ENCODE data around the gene ESYT1. TPM values are rescaled to one million over a fixed set of nuclear protein-coding genes. Genes with fewer than 3 reads are reported as not detected.

Gene ESYT1
- total RNA-seq, 1 donor from 2014 or later = 119 TPM

GRCh38 chr12:56086096-56086495 is 42.0 kb upstream of the ESYT1 start:
- Histone ChIP-seq H3K9me3 (no peaks in the 10 kb centered on the region), H3K27ac (no peak overlapping the region), H3K4me3 (no peak overlapping the region), H3K36me3 (no peaks in the 10 kb centered on the region), H3K4me1 (no peaks in the 10 kb centered on the region), H3K27me3 (no peaks in the 10 kb centered on the region)
- DNase-seq (ENCODE audit: low spot score in 2 of 2) = no peak
- TF ChIP-seq CTCF (IDR thresholded peaks at IDR 0.05) = no peak
- intact Hi-C loops (cut with DNase I) = no loop called here

- no peaks in the 10 kb centered on the region for H3K4me1 ChIP-seq
- no peak for DNase-seq (ENCODE audit: low spot score in 2 of 2)
- H3K4me3 ChIP-seq = no peak overlapping the region
- no peaks in the 10 kb centered on the region for H3K27me3 ChIP-seq
- H3K27ac ChIP-seq = no peak overlapping the region
- H3K9me3 ChIP-seq = no peaks in the 10 kb centered on the region
- no peak for TF ChIP-seq CTCF (IDR thresholded peaks at IDR 0.05)
- no peaks in the 10 kb centered on the region for H3K36me3 ChIP-seq
- intact Hi-C loops (cut with DNase I) = no loop called here
Observed at GRCh38 chr12:56086608-56087007, 41.5 kb upstream of the ESYT1 start.

- Histone ChIP-seq H3K36me3 (no peaks in the 10 kb centered on the region), H3K27me3 (no peaks in the 10 kb centered on the region), H3K9me3 (no peaks in the 10 kb centered on the region), H3K27ac (no peak overlapping the region), H3K4me1 (no peaks in the 10 kb centered on the region), H3K4me3 (no peak overlapping the region)
- DNase-seq (ENCODE audit: low spot score in 2 of 2) = no peak
- no peak for TF ChIP-seq CTCF (IDR thresholded peaks at IDR 0.05)
- intact Hi-C loops (cut with DNase I) = no loop called here
Observed at GRCh38 chr12:56087220-56087619, 40.8 kb upstream of the ESYT1 start.

- Histone ChIP-seq H3K27me3 (no peaks in the 10 kb centered on the region), H3K27ac (no peak overlapping the region), H3K36me3 (no peaks in the 10 kb centered on the region), H3K4me1 (no peaks in the 10 kb centered on the region), H3K4me3 (no peak overlapping the region), H3K9me3 (no peaks in the 10 kb centered on the region)
- no peak for DNase-seq (ENCODE audit: low spot score in 2 of 2)
- TF ChIP-seq CTCF (IDR thresholded peaks at IDR 0.05) = no peak
- intact Hi-C loops (cut with DNase I) = no loop called here
Observed at GRCh38 chr12:56097738-56098137, 30.3 kb upstream of the ESYT1 start.

GRCh38 chr12:56098592-56098991 is 29.5 kb upstream of the ESYT1 start:
- Histone ChIP-seq H3K4me1 (no peaks in the 10 kb centered on the region), H3K36me3 (no peaks in the 10 kb centered on the region), H3K27me3 (no peaks in the 10 kb centered on the region), H3K9me3 (no peaks in the 10 kb centered on the region), H3K27ac (no peak overlapping the region), H3K4me3 (no peak overlapping the region)
- no peak for DNase-seq (ENCODE audit: low spot score in 2 of 2)
- intact Hi-C loops (cut with DNase I) = no loop called here
- TF ChIP-seq CTCF (IDR thresholded peaks at IDR 0.05) = no peak

GRCh38 chr12:56099787-56100186 is 28.3 kb upstream of the ESYT1 start:
- no peaks in the 10 kb centered on the region for H3K9me3 ChIP-seq
- no peak overlapping the region for H3K4me3 ChIP-seq
- intact Hi-C loops (cut with DNase I) = no loop called here
- H3K27me3 ChIP-seq = no peaks in the 10 kb centered on the region
- H3K4me1 ChIP-seq = no peaks in the 10 kb centered on the region
- H3K27ac ChIP-seq = no peak overlapping the region
- no peak for TF ChIP-seq CTCF (IDR thresholded peaks at IDR 0.05)
- no peak for DNase-seq (ENCODE audit: low spot score in 2 of 2)
- no peaks in the 10 kb centered on the region for H3K36me3 ChIP-seq
